HepG2 (cell line): ENCODE data around the gene GPR148. TPM values are rescaled to one million over a fixed set of nuclear protein-coding genes. Genes with fewer than 3 reads are reported as not detected.
A peak's percentile ranks its signal among the peaks of the same experiment; 100 is the strongest.

ENCODE experiments used
- CBX5 ChIP-seq: sonication (generic); formaldehyde crosslinking; IDR thresholded peaks from 2 replicates; pipeline ENCODE4 v1.4.0; 2020; ENCODE audit warnings: missing genetic modification reagents, borderline replicate concordance
- GATA4 ChIP-seq: sonication (generic); IDR thresholded peaks from 2 replicates; pipeline ENCODE4 v1.6.1; 2016; ENCODE audit warnings: antibody characterized with exemption, low read depth, borderline replicate concordance
- HMG20B ChIP-seq: conservative IDR thresholded peaks from 2 replicates; pipeline ENCODE4 v1.6.1; 2016; ENCODE audit warnings: missing genetic modification reagents, missing compliant biosample characterization
- HNF4A ChIP-seq: sonication (generic); formaldehyde crosslinking; IDR thresholded peaks from 2 replicates; pipeline ENCODE4 v1.4.0; 2020; ENCODE audit warnings: missing genetic modification reagents
- ISL2 ChIP-seq: sonication (generic); formaldehyde crosslinking; IDR thresholded peaks from 2 replicates; pipeline ENCODE4 v1.5.0; 2020; ENCODE audit warnings: missing genetic modification reagents
- RFXANK ChIP-seq: IDR thresholded peaks from 2 replicates; pipeline ENCODE4 v1.6.1; 2016
- TCF7L2 ChIP-seq: IDR thresholded peaks from 2 replicates; pipeline ENCODE4 v1.6.1; 2011; ENCODE audit warnings: mild to moderate bottlenecking, low read depth, low read length, moderate library complexity
- U2AF2 ChIP-seq: fragments of 200-400 bp; formaldehyde crosslinking; IDR thresholded peaks from 2 replicates; pipeline ENCODE4 v1.6.1; 2017; ENCODE audit warnings: low read depth, mild to moderate bottlenecking, low read length
- ZNF747 ChIP-seq: sonication (generic); formaldehyde crosslinking; IDR thresholded peaks from 2 replicates; pipeline ENCODE4 v1.8.1; 2023; ENCODE audit warnings: missing genetic modification reagents, mild to moderate bottlenecking, borderline replicate concordance
- polyA plus RNA-seq, 8 experiments: library from polyadenylated mRNA; depleted of rRNA in 3 of 8; stranded (reverse) in 7 of 8; unstranded in 1 of 8; fragments of >200 nt; fragmentation: Illumina TruSeq in 4 of 8; extraction: Trizol in 4 of 8; gene quantifications; 2 replicates each; pipeline versions ENCODE4 v1.2.1 to v1.2.3, GENCODE V29; 2011 to 2016; ENCODE audit warnings: low read depth in 4 of 8, missing spikeins in 1 of 8, mixed read lengths in 1 of 8; ENCODE audit not compliant: insufficient read depth in 1 of 8
- total RNA-seq, 5 experiments: library from RNA; depleted of rRNA; stranded (reverse); fragments of >200 nt; fragmentation: Illumina TruSeq; extraction: Trizol; gene quantifications; 2 replicates each; pipeline ENCODE4 v1.2.3, GENCODE V29; 2016; ENCODE audit warnings: low read depth in 1 of 5
- TF ChIP-seq, protein P1 (sequence below), 2 experiments: sonication (generic) in 1 of 2; formaldehyde crosslinking in 1 of 2; IDR thresholded peaks; 2 replicates each; pipeline versions ENCODE4 v1.6.1 to v1.9.0; 2014 to 2022; ENCODE audit warnings: antibody characterized with exemption in 1 of 2, borderline replicate concordance in 1 of 2, inconsistent platforms in 1 of 2, low read depth in 1 of 2, missing genetic modification reagents in 1 of 2
- TF ChIP-seq, protein P2 (sequence below): sonication (generic); formaldehyde crosslinking; IDR thresholded peaks from 2 replicates; pipeline ENCODE4; 2020; ENCODE audit warnings: missing genetic modification reagents, mild to moderate bottlenecking, borderline replicate concordance
- TF ChIP-seq, protein P3 (sequence below): IDR thresholded peaks from 2 replicates; pipeline ENCODE4 v1.6.1; 2012; ENCODE audit warnings: inconsistent platforms
- TF ChIP-seq, protein P4 (sequence below): sonication (generic); formaldehyde crosslinking; IDR thresholded peaks from 2 replicates; pipeline ENCODE4 v1.4.0; 2020; ENCODE audit warnings: missing genetic modification reagents, borderline replicate concordance

The GPR148 gene
- total and polyA plus RNA-seq, 2 of the 13 experiments (the other 11 are each of a cell fraction or from before 2014, with no cell fraction given) = not detected

DNA sequence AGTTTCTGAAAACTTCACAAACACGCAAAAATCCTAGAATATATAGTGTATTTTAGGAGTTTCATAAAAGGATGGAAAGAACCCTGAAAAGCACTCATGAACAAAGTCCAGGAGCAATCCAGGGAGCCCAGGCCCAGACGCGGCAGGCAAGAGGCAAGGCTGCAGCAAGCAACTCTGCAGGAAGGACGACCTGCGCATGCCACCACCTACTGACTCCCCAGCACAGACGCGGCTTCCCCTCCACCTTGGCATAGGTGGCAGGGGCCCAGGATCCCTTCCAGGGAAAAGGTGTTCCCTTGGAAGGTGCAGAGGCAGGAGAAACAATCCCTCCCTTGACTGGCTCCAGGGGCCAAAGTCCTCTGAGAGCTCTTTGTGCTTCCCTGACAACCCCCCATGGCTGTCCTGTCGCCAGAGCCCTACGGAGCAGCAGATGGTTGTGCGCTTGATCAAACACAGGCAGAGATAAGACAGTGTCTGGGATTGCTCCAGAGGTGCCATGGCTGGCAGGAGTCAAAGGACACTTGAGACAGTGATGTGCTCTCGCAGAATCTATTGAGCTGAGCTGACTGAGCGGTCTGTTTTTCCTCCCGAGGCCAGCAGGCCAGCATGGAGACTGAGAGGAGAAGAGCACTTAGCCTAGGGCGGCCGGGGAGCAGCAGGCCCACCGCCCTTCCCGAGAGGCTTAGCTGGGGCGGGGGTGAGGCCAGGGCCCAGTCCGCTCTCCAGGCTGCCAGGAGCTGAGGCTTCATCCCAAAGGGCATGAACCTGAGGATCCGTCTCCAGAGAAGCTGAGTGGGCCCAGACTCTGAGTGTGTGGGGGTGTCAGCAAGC is 15.6 kb downstream of the GPR148 start (continued):
- TF ChIP-seq, protein P1, sequence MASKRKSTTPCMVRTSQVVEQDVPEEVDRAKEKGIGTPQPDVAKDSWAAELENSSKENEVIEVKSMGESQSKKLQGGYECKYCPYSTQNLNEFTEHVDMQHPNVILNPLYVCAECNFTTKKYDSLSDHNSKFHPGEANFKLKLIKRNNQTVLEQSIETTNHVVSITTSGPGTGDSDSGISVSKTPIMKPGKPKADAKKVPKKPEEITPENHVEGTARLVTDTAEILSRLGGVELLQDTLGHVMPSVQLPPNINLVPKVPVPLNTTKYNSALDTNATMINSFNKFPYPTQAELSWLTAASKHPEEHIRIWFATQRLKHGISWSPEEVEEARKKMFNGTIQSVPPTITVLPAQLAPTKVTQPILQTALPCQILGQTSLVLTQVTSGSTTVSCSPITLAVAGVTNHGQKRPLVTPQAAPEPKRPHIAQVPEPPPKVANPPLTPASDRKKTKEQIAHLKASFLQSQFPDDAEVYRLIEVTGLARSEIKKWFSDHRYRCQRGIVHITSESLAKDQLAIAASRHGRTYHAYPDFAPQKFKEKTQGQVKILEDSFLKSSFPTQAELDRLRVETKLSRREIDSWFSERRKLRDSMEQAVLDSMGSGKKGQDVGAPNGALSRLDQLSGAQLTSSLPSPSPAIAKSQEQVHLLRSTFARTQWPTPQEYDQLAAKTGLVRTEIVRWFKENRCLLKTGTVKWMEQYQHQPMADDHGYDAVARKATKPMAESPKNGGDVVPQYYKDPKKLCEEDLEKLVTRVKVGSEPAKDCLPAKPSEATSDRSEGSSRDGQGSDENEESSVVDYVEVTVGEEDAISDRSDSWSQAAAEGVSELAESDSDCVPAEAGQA (IDR thresholded peaks at IDR 0.05; ENCODE audit: low read depth) = 0 out of 2 replicates have a peak, but pooled peaks have one; percentile 28
- TF ChIP-seq, protein P1 (CRISPR knock-in tag; IDR thresholded peaks at IDR 0.05; ENCODE audit: borderline replicate concordance) = no peak
- TF ChIP-seq HMG20B (CRISPR knock-in tag) (peak; percentile 84), ZNF747 (no peak), U2AF2 (no peak), GATA4 (no peak; the same call in 1 of the 2 replicates), HNF4A (peak; percentile 97), TCF7L2 (no peak), CBX5 (peak; percentile 62; the same call in 1 of the 2 replicates), RFXANK (CRISPR knock-in tag) (no peak), ISL2 (CRISPR knock-in tag) (peak; percentile 69)
- TF ChIP-seq, protein P2, sequence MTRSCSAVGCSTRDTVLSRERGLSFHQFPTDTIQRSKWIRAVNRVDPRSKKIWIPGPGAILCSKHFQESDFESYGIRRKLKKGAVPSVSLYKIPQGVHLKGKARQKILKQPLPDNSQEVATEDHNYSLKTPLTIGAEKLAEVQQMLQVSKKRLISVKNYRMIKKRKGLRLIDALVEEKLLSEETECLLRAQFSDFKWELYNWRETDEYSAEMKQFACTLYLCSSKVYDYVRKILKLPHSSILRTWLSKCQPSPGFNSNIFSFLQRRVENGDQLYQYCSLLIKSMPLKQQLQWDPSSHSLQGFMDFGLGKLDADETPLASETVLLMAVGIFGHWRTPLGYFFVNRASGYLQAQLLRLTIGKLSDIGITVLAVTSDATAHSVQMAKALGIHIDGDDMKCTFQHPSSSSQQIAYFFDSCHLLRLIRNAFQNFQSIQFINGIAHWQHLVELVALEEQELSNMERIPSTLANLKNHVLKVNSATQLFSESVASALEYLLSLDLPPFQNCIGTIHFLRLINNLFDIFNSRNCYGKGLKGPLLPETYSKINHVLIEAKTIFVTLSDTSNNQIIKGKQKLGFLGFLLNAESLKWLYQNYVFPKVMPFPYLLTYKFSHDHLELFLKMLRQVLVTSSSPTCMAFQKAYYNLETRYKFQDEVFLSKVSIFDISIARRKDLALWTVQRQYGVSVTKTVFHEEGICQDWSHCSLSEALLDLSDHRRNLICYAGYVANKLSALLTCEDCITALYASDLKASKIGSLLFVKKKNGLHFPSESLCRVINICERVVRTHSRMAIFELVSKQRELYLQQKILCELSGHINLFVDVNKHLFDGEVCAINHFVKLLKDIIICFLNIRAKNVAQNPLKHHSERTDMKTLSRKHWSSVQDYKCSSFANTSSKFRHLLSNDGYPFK (CRISPR knock-in tag) = peak; percentile 35; the same call in 1 of the 2 replicates
- TF ChIP-seq, protein P3, sequence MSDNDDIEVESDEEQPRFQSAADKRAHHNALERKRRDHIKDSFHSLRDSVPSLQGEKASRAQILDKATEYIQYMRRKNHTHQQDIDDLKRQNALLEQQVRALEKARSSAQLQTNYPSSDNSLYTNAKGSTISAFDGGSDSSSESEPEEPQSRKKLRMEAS = no peak; the same call in 1 of the 2 replicates
- TF ChIP-seq, protein P4, sequence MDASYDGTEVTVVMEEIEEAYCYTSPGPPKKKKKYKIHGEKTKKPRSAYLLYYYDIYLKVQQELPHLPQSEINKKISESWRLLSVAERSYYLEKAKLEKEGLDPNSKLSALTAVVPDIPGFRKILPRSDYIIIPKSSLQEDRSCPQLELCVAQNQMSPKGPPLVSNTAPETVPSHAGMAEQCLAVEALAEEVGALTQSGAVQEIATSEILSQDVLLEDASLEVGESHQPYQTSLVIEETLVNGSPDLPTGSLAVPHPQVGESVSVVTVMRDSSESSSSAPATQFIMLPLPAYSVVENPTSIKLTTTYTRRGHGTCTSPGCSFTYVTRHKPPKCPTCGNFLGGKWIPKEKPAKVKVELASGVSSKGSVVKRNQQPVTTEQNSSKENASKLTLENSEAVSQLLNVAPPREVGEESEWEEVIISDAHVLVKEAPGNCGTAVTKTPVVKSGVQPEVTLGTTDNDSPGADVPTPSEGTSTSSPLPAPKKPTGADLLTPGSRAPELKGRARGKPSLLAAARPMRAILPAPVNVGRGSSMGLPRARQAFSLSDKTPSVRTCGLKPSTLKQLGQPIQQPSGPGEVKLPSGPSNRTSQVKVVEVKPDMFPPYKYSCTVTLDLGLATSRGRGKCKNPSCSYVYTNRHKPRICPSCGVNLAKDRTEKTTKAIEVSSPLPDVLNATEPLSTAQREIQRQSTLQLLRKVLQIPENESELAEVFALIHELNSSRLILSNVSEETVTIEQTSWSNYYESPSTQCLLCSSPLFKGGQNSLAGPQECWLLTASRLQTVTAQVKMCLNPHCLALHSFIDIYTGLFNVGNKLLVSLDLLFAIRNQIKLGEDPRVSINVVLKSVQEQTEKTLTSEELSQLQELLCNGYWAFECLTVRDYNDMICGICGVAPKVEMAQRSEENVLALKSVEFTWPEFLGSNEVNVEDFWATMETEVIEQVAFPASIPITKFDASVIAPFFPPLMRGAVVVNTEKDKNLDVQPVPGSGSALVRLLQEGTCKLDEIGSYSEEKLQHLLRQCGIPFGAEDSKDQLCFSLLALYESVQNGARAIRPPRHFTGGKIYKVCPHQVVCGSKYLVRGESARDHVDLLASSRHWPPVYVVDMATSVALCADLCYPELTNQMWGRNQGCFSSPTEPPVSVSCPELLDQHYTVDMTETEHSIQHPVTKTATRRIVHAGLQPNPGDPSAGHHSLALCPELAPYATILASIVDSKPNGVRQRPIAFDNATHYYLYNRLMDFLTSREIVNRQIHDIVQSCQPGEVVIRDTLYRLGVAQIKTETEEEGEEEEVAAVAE (CRISPR knock-in tag) = no peak
